Colon (tissue), 2 donors: ENCODE measurements around the gene TRMT5.

ENCODE experiments used
- FAIRE-seq: peaks from 2 replicates; lab custom pipeline; 2012; peaks lifted over from hg19 to GRCh38; lab: Jason Lieb, UNC
- donor health status: control.
- donor health status: control.

The TRMT5 gene

GRCh38 chr14:60964904-60965303, 16.0 kb downstream of the TRMT5 start:
- no peak for FAIRE-seq

- no peak for FAIRE-seq
Measured at GRCh38 chr14:60963761-60964160, 17.1 kb downstream of the TRMT5 start.

GRCh38 chr14:60958146-60958545, 22.7 kb downstream of the TRMT5 start:
- no peak for FAIRE-seq

- FAIRE-seq, result no peak
Measured at GRCh38 chr14:60956632-60957031, 24.2 kb downstream of the TRMT5 start.

- FAIRE-seq, result no peak
Measured at GRCh38 chr14:60956202-60956601, 24.7 kb downstream of the TRMT5 start.

GRCh38 chr14:60951776-60952435, 29.0 kb downstream of the TRMT5 start:
- FAIRE-seq, result no peak

GRCh38 chr14:60946773-60947172, 34.1 kb downstream of the TRMT5 start:
- no peak for FAIRE-seq

GRCh38 chr14:60945984-60946383, 34.9 kb downstream of the TRMT5 start:
- no peak for FAIRE-seq

GRCh38 chr14:60944204-60944603, 36.7 kb downstream of the TRMT5 start:
- no peak for FAIRE-seq

- FAIRE-seq, result no peak
Measured at GRCh38 chr14:60943637-60944032, 37.2 kb downstream of the TRMT5 start.

- no peak for FAIRE-seq
Measured at GRCh38 chr14:60935319-60935718, 45.6 kb downstream of the TRMT5 start.

- FAIRE-seq, result no peak
Measured at GRCh38 chr14:60933920-60934655, 46.8 kb downstream of the TRMT5 start.

- no peak for FAIRE-seq
Measured at GRCh38 chr14:60931218-60931617, 49.7 kb downstream of the TRMT5 start.

- FAIRE-seq, result no peak
Measured at GRCh38 chr14:60926002-60926401, 54.9 kb downstream of the TRMT5 start.

GRCh38 chr14:60925286-60925685, 55.6 kb downstream of the TRMT5 start:
- FAIRE-seq, result no peak

- FAIRE-seq, result no peak
Measured at GRCh38 chr14:60922050-60922449, 58.8 kb downstream of the TRMT5 start.
